GM19395 (cell line): Measurements from ENCODE around the gene CDKN2A.

Experiments used
- ATAC-seq: cut with Tn5 transposase; IDR thresholded peaks from one replicate; pipeline ENCODE4 v1.9.1; 2021; ENCODE audit warnings: mild to moderate bottlenecking, moderate library complexity; ENCODE audit not compliant: unreplicated experiment

CDKN2A gene

GRCh38 chr9:21945606-21946005 lies 48.6 kb downstream of the CDKN2A start:
- ATAC-seq, result no peak

- ATAC-seq, result no peak
Observed at GRCh38 chr9:21943464-21943863, 50.7 kb downstream of the CDKN2A start.

GRCh38 chr9:21941337-21941995 lies 52.7 kb downstream of the CDKN2A start:
- no peak for ATAC-seq

- ATAC-seq, result no peak
Observed at GRCh38 chr9:21936161-21936560, 58.0 kb downstream of the CDKN2A start.

- ATAC-seq, result no peak
Observed at GRCh38 chr9:21935631-21936030, 58.6 kb downstream of the CDKN2A start.

- ATAC-seq, result no peak
Observed at GRCh38 chr9:21933865-21934264, 60.3 kb downstream of the CDKN2A start.

GRCh38 chr9:21933281-21933680 lies 60.9 kb downstream of the CDKN2A start:
- no peak for ATAC-seq

- ATAC-seq, result no peak
Observed at GRCh38 chr9:21931428-21931827, 62.8 kb downstream of the CDKN2A start.

- ATAC-seq, result no peak
Observed at GRCh38 chr9:21927752-21928151, 66.4 kb downstream of the CDKN2A start.

- ATAC-seq, result no peak
Observed at GRCh38 chr9:21923694-21924093, 70.5 kb downstream of the CDKN2A start.

GRCh38 chr9:21919377-21920362 lies 74.5 kb downstream of the CDKN2A start:
- peak; percentile 94 for ATAC-seq
